HG03135 (cell line): ENCODE data around the gene CAMK2B.
A peak's percentile ranks its signal among the peaks of the same experiment; 100 is the strongest.

Experiments
- ATAC-seq: cut with Tn5 transposase; IDR thresholded peaks from one replicate; pipeline ENCODE4 v1.9.1; 2021; ENCODE audit warnings: mild to moderate bottlenecking, moderate library complexity; ENCODE audit not compliant: unreplicated experiment

Gene CAMK2B

DNA sequence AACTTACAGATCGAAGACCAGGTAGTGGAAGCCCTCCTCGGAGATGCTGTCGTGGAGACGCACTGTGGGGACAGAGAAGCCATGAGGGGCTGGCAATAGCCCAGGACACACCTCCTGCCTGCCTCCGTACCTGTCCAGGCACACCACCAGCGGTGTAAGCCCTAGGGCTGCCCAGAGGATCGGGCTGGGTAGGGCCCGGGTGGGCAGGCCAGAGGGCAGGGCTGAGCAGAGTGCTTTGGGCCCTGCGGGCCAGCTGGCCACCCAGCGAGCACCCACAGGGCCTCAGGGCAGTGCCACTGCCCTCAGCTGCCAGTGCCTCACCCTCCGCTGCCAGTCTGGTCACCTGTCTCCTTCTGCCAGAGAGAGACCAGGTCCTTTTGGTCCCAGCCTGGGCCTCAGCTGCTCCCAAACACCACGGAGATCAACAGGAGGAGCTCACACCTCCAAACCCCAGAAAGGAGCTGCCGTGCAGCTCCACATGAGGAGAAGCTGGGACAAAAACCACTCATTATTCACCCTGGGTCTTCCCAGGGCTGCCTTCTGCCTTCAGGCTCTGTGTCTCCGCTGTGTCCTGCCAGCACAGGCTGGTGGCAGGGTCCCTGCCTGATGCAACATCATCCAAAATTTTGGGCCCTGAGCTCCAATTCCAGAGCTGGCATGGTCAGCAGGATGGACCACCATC lies 66.4 kb downstream of the CAMK2B start:
- ATAC-seq: no peak

DNA sequence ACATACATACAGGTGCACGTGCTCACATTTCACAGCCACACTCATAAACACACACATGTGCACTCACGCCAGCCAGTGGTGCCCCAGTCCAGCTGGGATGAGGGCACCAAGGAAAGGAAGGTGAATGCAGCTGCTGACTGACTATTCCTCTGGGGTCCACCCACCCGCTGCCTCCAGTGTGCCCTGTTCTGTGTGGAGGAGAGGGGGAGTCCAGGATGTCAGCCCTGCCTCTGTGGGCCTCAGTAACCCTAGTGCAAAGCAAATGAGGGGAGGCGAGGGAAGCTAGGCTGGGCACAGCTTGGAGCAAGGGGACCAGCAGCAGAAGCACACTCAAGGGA lies 67.0 kb downstream of the CAMK2B start:
- ATAC-seq: no peak

DNA sequence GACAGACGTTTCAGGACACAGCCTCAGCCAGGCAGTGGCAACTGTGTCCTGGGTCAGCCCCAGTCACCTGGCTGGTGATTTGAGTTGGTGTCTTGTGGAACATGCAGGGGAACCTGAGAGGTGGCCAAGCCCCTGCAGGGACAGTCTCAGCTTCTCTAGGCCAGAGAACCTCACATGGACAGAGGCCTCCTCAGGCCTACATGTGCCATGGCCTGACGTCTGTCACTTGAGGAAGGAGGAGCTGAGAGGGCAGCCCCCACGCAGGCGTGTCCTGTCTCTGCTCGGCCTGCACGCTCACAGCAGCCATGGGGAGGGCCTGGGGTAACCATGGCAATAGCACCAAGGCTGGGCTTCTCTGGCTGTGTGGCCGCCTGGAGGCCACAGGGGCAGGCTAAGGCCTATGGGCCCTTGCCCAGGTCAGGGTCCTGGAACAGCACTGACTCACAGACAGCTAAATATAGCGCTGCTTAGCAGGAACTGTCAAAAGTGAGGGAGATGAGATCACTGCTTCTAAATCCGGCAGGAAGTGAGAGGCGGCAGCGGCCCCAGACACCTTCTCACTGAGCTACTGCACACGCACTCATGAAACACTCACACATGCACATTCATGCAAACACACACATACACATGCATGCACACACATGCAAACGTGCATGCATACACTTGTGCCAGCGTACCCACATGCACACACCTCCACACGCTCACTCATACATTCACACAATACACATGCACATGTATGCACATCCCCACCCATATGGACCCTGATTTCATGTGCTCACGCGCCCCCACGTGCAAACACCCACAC lies 67.6 kb downstream of the CAMK2B start:
- peak; percentile 85 for ATAC-seq

DNA sequence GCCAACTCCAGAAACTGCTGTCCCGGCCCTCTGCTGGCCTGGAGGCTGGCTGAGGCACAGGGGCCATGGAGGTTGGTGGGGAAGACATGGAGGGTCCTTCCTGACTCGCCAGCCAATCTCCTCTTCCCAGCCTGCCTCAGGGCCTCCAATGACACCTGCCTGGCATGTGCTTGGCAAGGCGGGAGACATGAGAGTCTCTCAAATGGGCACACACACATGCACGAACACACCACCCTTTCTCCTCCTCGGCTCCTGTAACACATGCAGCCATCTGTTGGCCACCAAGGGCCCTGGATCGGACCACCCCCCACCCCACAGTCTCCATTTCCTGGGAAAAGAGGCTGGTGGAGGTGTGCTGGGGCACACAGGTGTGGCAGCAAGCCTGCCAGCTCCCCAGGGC lies 68.2 kb downstream of the CAMK2B start:
- ATAC-seq: no peak

- ATAC-seq: no peak
These were observed 68.9 kb downstream of the CAMK2B start for GRCh38 chr7:44256459-44256858.

GRCh38 chr7:44251881-44252280 lies 73.5 kb downstream of the CAMK2B start:
- no peak for ATAC-seq

GRCh38 chr7:44251269-44251668 lies 74.1 kb downstream of the CAMK2B start:
- ATAC-seq: no peak

DNA sequence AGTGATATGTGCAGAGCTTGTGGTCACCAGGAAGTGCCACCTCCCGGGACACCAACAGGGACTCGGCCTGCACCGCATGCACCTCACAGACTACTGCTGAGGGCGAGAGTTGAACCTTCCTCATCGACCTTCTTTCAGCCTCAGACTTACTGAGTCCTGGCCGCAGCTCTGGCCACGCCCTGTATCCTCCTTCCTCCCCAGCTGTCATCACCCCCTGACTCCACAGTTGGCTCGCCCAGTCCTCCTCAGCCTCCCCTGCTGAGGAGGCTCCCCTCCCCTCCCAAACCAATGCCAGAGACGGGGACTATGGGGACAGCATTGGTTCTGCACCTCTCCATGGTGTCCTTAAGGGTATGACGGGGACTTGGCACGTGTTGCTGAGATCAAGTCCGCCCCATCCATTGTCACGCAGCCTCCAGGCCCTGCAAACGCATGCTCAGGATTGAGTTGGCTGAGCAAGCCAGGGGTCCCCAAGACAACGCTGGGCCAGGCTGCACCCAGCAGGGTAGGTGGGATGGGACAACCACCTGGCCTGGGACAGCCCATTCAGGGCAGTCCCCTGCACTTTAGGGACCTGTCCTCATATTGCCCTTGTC lies 75.7 kb downstream of the CAMK2B start:
- no peak for ATAC-seq

GRCh38 chr7:44247868-44248651 lies 77.3 kb downstream of the CAMK2B start:
- no peak for ATAC-seq

DNA sequence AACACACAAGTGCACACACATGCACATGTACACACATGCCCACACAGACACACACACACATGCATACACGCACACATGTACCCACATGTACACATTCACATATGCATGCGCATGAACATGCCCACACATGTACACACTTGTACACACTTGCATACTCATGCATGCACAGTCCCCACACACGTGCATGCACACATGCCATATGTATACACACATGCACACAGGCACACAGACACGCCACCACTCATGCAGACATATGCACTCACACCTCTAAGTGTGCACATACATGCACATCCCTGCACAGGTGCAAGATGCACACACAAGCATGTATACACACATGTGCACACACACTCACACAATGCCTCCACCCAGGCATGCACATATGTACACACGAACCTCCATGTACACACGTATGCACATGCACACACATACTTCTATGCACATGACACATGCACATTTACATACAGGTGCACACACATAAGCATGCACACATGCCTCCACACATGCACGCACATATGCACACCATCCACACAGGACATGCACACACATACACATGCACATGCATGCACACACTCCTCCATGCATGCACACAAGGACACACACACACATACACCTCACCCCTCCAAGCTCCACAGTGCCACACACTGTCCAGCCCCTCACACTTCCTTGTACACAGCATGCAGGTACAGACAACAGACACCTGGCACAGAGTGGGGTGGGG lies 78.8 kb downstream of the CAMK2B start:
- ATAC-seq: no peak

DNA sequence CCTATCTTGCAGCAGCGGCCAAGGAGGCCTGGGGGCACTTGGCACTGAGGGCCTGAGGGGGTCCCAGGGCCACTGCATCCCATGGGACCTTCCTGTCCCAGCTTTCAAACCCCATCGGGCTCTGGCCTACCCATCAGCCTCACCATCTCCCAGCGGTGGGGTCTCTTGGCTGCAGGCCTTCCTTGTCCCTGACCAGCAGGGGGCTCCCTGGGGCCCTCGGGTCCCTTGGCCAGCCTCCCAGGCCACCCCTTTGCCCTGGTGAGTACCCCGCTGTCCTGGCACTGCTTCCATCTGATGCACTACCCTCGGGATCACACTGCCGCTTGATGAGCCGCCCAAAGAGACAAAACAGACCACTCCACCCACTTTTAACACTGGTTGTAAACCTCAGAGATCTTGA lies 81.1 kb downstream of the CAMK2B start:
- no peak for ATAC-seq

GRCh38 chr7:44242091-44242490 lies 83.3 kb downstream of the CAMK2B start:
- no peak for ATAC-seq

- peak; percentile 58 for ATAC-seq
These were observed 84.3 kb downstream of the CAMK2B start for GRCh38 chr7:44240983-44241510.

DNA sequence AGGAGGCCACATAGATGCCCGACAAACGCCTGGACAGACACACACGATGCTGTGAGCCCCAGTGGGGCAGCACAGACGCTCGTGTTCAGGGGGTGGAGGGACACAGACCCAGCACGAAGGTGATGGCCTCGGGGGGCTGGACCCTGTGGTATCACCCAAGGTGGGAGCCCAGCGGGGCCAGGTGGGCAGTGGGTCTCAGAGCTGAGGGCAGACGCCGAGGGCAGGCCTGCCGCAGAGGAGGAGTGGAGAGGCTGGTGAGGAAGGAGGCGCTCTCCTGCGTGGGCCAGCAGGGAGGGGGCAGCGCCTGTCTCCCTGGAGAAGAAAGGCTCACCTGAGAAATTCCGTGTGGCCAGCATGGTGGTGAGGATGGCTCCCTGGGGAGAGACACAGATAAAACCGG lies 85.0 kb downstream of the CAMK2B start:
- no peak for ATAC-seq

GRCh38 chr7:44239361-44239760 lies 86.0 kb downstream of the CAMK2B start:
- no peak for ATAC-seq

DNA sequence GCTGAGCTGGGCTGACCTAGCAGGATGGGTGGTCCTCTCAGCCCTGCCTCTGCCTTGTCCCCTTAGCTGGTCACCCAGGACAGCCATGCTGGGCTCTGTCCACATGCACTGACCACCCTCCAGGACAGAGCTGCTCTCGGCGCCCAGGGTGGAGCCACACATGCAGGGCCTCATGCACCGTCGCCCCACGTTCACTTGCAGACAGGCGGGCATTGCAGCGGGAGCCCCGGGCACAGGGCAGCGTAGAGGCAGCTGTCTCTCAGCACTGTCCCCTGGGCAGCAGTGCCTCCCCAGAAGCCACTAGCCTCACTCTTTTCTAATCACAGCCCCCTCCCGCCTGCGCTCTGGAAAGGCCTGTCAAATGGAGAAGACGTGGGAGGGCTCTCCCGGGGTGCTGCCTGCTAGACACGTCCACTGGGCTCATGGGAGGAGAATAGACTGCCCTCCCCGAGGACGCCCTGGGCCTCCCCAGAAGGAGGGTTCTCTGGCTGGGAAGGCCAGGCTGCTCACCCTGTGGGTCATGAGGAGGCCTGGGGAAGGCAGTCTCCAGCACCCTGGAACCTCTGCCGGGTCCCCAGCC lies 87.2 kb downstream of the CAMK2B start:
- no peak for ATAC-seq

- no peak for ATAC-seq
These were observed 87.7 kb downstream of the CAMK2B start for GRCh38 chr7:44237696-44238095.

DNA sequence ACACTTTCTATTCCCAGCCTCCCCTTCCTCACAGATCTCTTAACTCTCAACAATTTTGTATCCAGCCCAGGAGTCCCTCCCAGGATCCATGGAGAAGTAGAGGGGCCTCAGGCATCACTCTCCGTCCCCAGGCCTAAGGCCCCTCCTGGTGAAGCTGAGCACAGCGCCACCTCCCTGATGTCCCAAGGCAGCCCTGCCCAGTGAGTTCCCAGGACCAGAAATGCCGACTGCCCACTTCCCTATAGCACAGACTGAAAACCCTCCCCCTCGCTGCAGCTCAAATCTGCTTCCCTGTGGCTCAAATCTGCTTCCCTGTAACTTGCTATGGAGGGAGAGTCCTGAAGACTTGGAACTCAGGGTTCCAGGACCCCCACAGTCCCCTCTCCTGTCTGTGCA lies 89.1 kb downstream of the CAMK2B start:
- ATAC-seq: no peak

GRCh38 chr7:44235582-44236332 lies 89.6 kb downstream of the CAMK2B start:
- no peak for ATAC-seq
